Middle frontal gyrus (tissue), 1 donor: Measurements from ENCODE around the gene RAD9A.

Experiments used
- DNase-seq: peaks from one replicate; pipeline ENCODE4 v3.0.0-alpha.2; 2015; ENCODE audit warnings: low spot score; ENCODE audit errors: extremely low spot score

Gene RAD9A

GRCh38 chr11:67391304-67392182 is at the start of gene RAD9A:
TSS of gene RAD9A (plus strand) at chr11:67391986. CDS start at chr11:67392045, 59 bp downstream.
- peak; percentile 95 for DNase-seq

GRCh38 chr11:67344264-67344663 is 47.5 kb upstream of the RAD9A start:
- DNase-seq = no peak

GRCh38 chr11:67345247-67345919 is 46.4 kb upstream of the RAD9A start:
- no peak for DNase-seq

GRCh38 chr11:67345920-67346819 is 45.6 kb upstream of the RAD9A start:
- DNase-seq = peak; percentile 36

GRCh38 chr11:67347964-67348749 is 43.6 kb upstream of the RAD9A start:
- no peak for DNase-seq

- DNase-seq = no peak
Measured at GRCh38 chr11:67349036-67349435, 42.8 kb upstream of the RAD9A start.

- DNase-seq = no peak
Measured at GRCh38 chr11:67349457-67349856, 42.3 kb upstream of the RAD9A start.

GRCh38 chr11:67349928-67350465 is 41.8 kb upstream of the RAD9A start:
- DNase-seq = no peak

GRCh38 chr11:67351275-67352005 is 40.3 kb upstream of the RAD9A start:
- DNase-seq = no peak

- DNase-seq = no peak
Measured at GRCh38 chr11:67352546-67353316, 39.1 kb upstream of the RAD9A start.

- DNase-seq = peak; percentile 83
Measured at GRCh38 chr11:67353317-67354074, 38.3 kb upstream of the RAD9A start, which contains the start of gene POLD4. TSS of gene POLD4 (minus strand) at chr11:67353546. CDS start at chr11:67353399, 147 bp downstream.

GRCh38 chr11:67354075-67355022 is 37.4 kb upstream of the RAD9A start:
- no peak for DNase-seq

- DNase-seq = no peak
Measured at GRCh38 chr11:67355023-67355793, 36.6 kb upstream of the RAD9A start.

- no peak for DNase-seq
Measured at GRCh38 chr11:67355794-67356386, 35.9 kb upstream of the RAD9A start.

- DNase-seq = no peak
Measured at GRCh38 chr11:67356387-67356863, 35.4 kb upstream of the RAD9A start.
